NB4 (cell line): ENCODE results near the gene FAM210B.

ENCODE experiments used
- DNase-seq: peaks from one replicate; pipeline ENCODE4 v3.0.0; 2010; ENCODE audit warnings: low read depth
- H3K4me3 ChIP-seq: one replicate; pipeline ENCODE4 v1.5.1; 2011; ENCODE audit warnings: mild to moderate bottlenecking, low read depth, low read length, moderate library complexity
- MYC ChIP-seq: IDR thresholded peaks from 2 replicates; pipeline ENCODE4 v1.6.1; 2011; ENCODE audit warnings: low read depth, low read length
- POLR2A ChIP-seq: IDR thresholded peaks from 2 replicates; pipeline ENCODE4 v1.6.1; 2011; ENCODE audit warnings: mild to moderate bottlenecking; ENCODE audit not compliant: insufficient read length; ENCODE audit errors: extremely low read depth
- TF ChIP-seq, protein P1 (sequence below): IDR thresholded peaks from 2 replicates; pipeline ENCODE4 v1.6.1; 2011; ENCODE audit warnings: low read depth, low read length
- TF ChIP-seq, protein P2 (sequence below): IDR thresholded peaks from one replicate; pipeline ENCODE4 v1.5.1; 2012; ENCODE audit warnings: low read depth, low read length

Gene FAM210B, protein sequence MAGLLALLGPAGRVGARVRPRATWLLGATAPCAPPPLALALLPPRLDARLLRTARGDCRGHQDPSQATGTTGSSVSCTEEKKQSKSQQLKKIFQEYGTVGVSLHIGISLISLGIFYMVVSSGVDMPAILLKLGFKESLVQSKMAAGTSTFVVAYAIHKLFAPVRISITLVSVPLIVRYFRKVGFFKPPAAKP

DNA sequence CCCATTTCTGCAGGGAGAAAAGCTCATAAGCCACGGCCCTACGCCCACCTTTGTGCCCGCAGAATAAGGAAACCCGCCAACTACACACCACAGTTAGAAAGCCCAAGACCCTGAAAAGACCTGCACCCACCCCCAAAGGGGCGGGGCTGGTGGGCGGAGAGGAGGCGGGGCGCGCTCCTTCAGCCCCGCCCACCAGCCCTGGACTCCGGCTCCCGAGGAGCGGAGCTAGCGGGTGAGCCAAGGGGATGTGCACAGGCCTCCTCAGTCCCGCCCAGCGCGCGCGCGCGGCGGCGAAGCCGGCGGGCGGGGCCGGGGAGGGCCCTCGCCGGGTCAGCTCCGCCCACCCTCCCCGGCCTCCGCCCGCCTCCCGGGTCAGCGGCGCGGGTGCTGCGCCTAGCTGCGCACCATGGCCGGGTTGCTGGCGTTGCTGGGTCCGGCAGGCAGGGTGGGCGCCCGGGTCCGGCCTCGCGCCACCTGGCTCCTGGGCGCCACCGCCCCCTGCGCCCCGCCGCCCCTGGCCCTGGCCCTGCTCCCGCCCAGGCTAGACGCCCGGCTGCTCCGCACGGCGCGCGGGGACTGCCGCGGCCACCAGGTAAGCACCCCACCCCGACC is at the start of gene FAM210B:
Gene FAM210B, plus strand, starts transcription at position 375 of the 612 bp plus-strand sequence. Its CDS starts 32 bp downstream, at position 407.
- DNase-seq: peak; percentile 90
- TF ChIP-seq, protein P1, sequence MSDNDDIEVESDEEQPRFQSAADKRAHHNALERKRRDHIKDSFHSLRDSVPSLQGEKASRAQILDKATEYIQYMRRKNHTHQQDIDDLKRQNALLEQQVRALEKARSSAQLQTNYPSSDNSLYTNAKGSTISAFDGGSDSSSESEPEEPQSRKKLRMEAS: no peak
- no peak for TF ChIP-seq MYC
- TF ChIP-seq, protein P2, sequence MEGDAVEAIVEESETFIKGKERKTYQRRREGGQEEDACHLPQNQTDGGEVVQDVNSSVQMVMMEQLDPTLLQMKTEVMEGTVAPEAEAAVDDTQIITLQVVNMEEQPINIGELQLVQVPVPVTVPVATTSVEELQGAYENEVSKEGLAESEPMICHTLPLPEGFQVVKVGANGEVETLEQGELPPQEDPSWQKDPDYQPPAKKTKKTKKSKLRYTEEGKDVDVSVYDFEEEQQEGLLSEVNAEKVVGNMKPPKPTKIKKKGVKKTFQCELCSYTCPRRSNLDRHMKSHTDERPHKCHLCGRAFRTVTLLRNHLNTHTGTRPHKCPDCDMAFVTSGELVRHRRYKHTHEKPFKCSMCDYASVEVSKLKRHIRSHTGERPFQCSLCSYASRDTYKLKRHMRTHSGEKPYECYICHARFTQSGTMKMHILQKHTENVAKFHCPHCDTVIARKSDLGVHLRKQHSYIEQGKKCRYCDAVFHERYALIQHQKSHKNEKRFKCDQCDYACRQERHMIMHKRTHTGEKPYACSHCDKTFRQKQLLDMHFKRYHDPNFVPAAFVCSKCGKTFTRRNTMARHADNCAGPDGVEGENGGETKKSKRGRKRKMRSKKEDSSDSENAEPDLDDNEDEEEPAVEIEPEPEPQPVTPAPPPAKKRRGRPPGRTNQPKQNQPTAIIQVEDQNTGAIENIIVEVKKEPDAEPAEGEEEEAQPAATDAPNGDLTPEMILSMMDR: no peak
- peak; percentile 48 for TF ChIP-seq POLR2A
- peak within 1 kb of the TSS; percentile 48 for H3K4me3 ChIP-seq

DNA sequence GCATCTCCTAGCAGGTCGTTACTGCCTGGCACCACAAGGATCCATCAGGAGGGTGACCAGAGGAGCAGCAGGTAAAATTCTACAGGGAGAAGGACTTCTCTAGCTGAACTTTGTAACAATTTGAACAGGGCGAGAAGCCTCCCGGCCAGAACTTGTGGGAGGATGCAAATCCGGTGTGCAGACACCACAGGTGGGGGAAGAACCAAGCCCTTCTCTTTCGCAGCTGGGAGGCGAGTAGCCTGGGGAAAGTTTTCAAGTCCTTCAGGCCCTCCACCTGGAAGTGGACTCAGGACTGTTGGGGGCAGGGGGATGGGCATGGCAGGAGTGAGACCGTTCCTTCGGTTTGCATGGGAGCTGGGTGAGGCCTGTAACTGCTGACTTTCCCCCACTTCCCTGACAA is 42.7 kb upstream of the FAM210B start:
- TF ChIP-seq POLR2A (no peak), MYC (no peak)
- TF ChIP-seq, protein P1: no peak
- no peak overlapping the region for H3K4me3 ChIP-seq
- no peak for DNase-seq

DNA sequence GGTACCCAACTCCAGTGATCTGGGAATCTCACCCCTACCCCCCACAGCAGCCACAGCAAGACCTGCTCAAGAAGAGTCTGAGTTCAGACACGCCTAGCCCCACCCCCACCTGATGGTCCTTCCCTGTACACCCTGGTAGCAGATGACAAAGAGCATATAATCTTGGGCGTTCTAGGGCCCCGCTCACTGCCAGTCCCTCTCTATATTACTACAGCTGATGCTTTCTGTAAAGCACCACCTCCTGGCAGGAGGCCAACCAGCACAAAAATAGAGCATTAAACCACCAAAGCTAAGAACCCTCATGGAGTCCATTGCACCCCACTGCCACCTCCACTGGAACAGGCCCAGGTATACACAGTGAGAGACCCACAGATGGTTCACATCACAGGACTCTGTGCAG is 42.3 kb upstream of the FAM210B start:
- no peak for DNase-seq
- TF ChIP-seq, protein P1: no peak
- TF ChIP-seq MYC: no peak
- H3K4me3 ChIP-seq: no peak overlapping the region

DNA sequence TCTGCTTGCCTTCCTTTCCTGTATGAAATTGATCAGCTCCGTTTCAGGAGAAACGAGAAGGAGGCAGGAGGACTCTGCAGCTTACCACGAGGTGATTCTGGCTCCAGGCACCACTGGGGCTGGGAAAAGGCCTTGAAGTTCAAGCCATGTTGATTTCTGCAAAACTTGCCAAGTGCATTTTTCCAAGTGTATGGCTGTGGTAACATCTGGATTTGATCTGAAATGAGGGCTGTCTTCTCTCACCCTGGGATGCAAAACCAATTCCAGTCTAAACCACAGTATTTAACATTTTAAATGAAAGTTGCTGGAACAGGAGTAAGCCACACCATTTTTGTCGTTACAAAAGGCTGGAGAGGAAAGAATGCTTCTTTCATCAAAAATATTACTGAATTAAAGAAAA is 36.1 kb upstream of the FAM210B start:
- no peak for TF ChIP-seq POLR2A
- TF ChIP-seq, protein P2: no peak
- no peak for TF ChIP-seq MYC
- TF ChIP-seq, protein P1: no peak
- no peak overlapping the region for H3K4me3 ChIP-seq
- DNase-seq: no peak

DNA sequence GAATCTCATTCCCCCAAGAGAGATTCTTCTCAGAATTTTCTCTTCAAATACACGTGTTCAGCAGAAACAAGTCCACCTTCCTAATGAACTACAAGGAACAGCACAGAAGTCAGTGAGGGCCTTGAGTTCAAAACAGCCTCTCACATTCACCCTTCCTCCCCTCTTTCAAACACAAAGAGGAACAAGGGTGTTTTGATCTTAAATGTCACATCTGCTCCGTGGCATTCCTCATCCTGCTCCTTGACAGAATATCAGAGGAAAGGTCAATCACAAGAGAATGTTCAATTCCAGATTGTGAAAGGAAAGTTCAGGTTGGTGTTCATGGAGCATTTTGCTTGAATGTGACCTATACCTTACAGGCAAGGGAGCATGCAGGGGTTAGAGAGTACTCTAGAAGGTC is 35.6 kb upstream of the FAM210B start:
- TF ChIP-seq, protein P2: no peak
- TF ChIP-seq MYC (no peak), POLR2A (no peak)
- TF ChIP-seq, protein P1: no peak
- DNase-seq: no peak
- H3K4me3 ChIP-seq: no peak overlapping the region

DNA sequence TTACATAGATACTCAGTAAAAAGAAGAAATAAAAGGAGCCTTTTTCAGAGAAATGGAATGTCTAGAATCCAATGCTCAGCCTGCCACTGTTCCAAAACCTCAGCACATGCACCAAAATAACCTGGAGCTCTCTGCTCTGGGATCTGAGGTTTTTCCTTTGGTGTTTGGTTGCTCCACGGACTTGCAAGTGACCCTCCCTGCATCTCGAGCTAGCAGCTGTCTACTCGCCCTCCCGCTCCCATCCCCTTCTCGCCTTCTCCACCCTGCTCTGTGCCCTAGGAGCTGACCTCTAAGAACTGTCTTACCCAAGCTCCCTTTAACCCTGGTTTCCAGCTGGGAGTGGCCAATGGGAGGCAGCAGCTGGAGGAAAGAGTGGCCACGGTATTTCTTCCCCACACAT is 35.1 kb upstream of the FAM210B start:
- no peak overlapping the region for H3K4me3 ChIP-seq
- DNase-seq: no peak
- TF ChIP-seq, protein P1: no peak

DNA sequence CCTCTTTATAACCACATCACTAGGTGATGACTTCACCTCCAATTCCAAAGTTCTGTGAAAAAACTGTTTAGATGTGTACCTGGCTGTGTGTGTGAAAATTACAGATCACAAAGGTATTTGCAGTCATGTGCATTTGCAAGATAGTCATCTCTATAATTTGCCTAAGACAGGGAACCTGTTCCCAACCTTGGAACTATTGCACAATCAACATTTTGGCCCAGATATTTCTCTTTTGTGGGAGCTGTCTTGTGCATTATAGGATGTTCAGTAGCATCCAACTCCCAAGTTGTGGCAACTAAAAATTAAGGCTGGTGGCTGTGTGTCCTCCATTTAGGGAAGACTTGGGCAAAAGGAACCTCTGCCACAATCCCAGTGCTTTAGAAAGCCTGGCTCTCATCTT is 34.0 kb upstream of the FAM210B start:
- no peak for DNase-seq
- H3K4me3 ChIP-seq: no peak overlapping the region
- TF ChIP-seq POLR2A: no peak
- TF ChIP-seq, protein P1: no peak
- TF ChIP-seq MYC: no peak
- TF ChIP-seq, protein P2: no peak
